HUES6 (cell line): Measurements from ENCODE around the gene VGF.

Experiments
- H3K27ac ChIP-seq: 2 replicates; pipeline ENCODE4 v1.7.0; 2013; ENCODE audit warnings: low read depth, mild to moderate bottlenecking, low read length, inconsistent platforms
- H3K27me3 ChIP-seq: 2 replicates; pipeline ENCODE4 v1.6.1; 2013; ENCODE audit warnings: low read length; ENCODE audit not compliant: control insufficient read depth, insufficient read depth
- H3K36me3 ChIP-seq: 2 replicates; pipeline ENCODE4 v1.6.1; 2013; ENCODE audit warnings: low read length; ENCODE audit not compliant: control insufficient read depth, insufficient read depth
- H3K4me1 ChIP-seq: 2 replicates; pipeline ENCODE4 v1.6.1; 2013; ENCODE audit warnings: low read length; ENCODE audit not compliant: control insufficient read depth, insufficient read depth
- H3K4me3 ChIP-seq: 2 replicates; pipeline ENCODE4 v1.5.1; 2013; ENCODE audit warnings: low read depth, low read length
- H3K9ac ChIP-seq: one replicate; pipeline ENCODE4 v1.6.1; 2013; ENCODE audit warnings: mild to moderate bottlenecking, low read length
- H3K9me3 ChIP-seq: 2 replicates; pipeline ENCODE4 v1.6.1; 2013; ENCODE audit warnings: low read depth, low read length; ENCODE audit not compliant: control insufficient read depth, insufficient read depth

Gene VGF

GRCh38 chr7:101164071-101164840 lies 1.1 kb downstream of the VGF start:
- H3K36me3 ChIP-seq, result peaks cover 1% of the 10 kb centered on the region; the same call in 1 of the 2 replicates
- H3K4me3 ChIP-seq, result peak overlapping the region; percentile 62
- no peaks in the 10 kb centered on the region for H3K9me3 ChIP-seq
- H3K9ac ChIP-seq, result peak overlapping the region; percentile 79
- peaks cover 53% of the 10 kb centered on the region for H3K27me3 ChIP-seq
- peaks cover 54% of the 10 kb centered on the region for H3K4me1 ChIP-seq
- no peak overlapping the region for H3K27ac ChIP-seq

GRCh38 chr7:101163279-101164070 lies 1.9 kb downstream of the VGF start:
- peaks cover 8% of the 10 kb centered on the region for H3K36me3 ChIP-seq
- H3K9me3 ChIP-seq, result no peaks in the 10 kb centered on the region
- H3K4me1 ChIP-seq, result peaks cover 54% of the 10 kb centered on the region
- H3K27ac ChIP-seq, result no peak overlapping the region
- H3K9ac ChIP-seq, result peak overlapping the region; percentile 79
- H3K4me3 ChIP-seq, result peak overlapping the region; percentile 62
- peaks cover 46% of the 10 kb centered on the region for H3K27me3 ChIP-seq

- H3K9ac ChIP-seq, result peak overlapping the region; percentile 77
- H3K4me3 ChIP-seq, result peak overlapping the region; percentile 62
- no peaks in the 10 kb centered on the region for H3K9me3 ChIP-seq
- peaks cover 38% of the 10 kb centered on the region for H3K27me3 ChIP-seq
- peak overlapping the region; percentile 56; the same call in 1 of the 2 replicates for H3K27ac ChIP-seq
- H3K4me1 ChIP-seq, result peaks cover 46% of the 10 kb centered on the region
- peaks cover 13% of the 10 kb centered on the region for H3K36me3 ChIP-seq
These were observed 2.7 kb downstream of the VGF start for GRCh38 chr7:101162551-101163278.

GRCh38 chr7:101161692-101162471 lies 3.5 kb downstream of the VGF start:
- Histone ChIP-seq H3K9ac (peak overlapping the region; percentile 57), H3K27me3 (peaks cover 30% of the 10 kb centered on the region), H3K4me3 (peak overlapping the region; percentile 62), H3K27ac (peak overlapping the region; percentile 56; the same call in 1 of the 2 replicates), H3K9me3 (no peaks in the 10 kb centered on the region), H3K4me1 (peaks cover 49% of the 10 kb centered on the region), H3K36me3 (peaks cover 18% of the 10 kb centered on the region)

GRCh38 chr7:101160910-101161309 lies 4.5 kb downstream of the VGF start:
- Histone ChIP-seq H3K9me3 (no peaks in the 10 kb centered on the region), H3K4me1 (peaks cover 58% of the 10 kb centered on the region), H3K27ac (no peak overlapping the region), H3K27me3 (peaks cover 24% of the 10 kb centered on the region), H3K9ac (no peak overlapping the region), H3K4me3 (no peak overlapping the region), H3K36me3 (peaks cover 19% of the 10 kb centered on the region)

GRCh38 chr7:101159696-101160674 lies 5.4 kb downstream of the VGF start:
- Histone ChIP-seq H3K27ac (no peak overlapping the region), H3K9me3 (no peaks in the 10 kb centered on the region), H3K27me3 (peaks cover 18% of the 10 kb centered on the region), H3K4me3 (no peak overlapping the region), H3K4me1 (peaks cover 62% of the 10 kb centered on the region), H3K9ac (peak overlapping the region; percentile 6), H3K36me3 (peaks cover 19% of the 10 kb centered on the region)

- peak overlapping the region; percentile 50 for H3K9ac ChIP-seq
- H3K27ac ChIP-seq, result peak overlapping the region; percentile 12; the same call in 1 of the 2 replicates
- peaks cover 3% of the 10 kb centered on the region; the same call in 1 of the 2 replicates for H3K27me3 ChIP-seq
- no peak overlapping the region for H3K4me3 ChIP-seq
- peaks cover 19% of the 10 kb centered on the region for H3K36me3 ChIP-seq
- H3K9me3 ChIP-seq, result no peaks in the 10 kb centered on the region
- peaks cover 52% of the 10 kb centered on the region for H3K4me1 ChIP-seq
These were observed 8.3 kb downstream of the VGF start for GRCh38 chr7:101156866-101157589.

GRCh38 chr7:101156277-101156676 lies 9.1 kb downstream of the VGF start:
- H3K4me3 ChIP-seq, result no peak overlapping the region
- peaks cover 45% of the 10 kb centered on the region for H3K4me1 ChIP-seq
- no peaks in the 10 kb centered on the region for H3K9me3 ChIP-seq
- H3K9ac ChIP-seq, result peak overlapping the region; percentile 50
- H3K36me3 ChIP-seq, result peaks cover 19% of the 10 kb centered on the region
- H3K27ac ChIP-seq, result no peak overlapping the region
- peaks cover 3% of the 10 kb centered on the region; the same call in 1 of the 2 replicates for H3K27me3 ChIP-seq

- peaks cover 3% of the 10 kb centered on the region; the same call in 1 of the 2 replicates for H3K27me3 ChIP-seq
- H3K27ac ChIP-seq, result peak overlapping the region; percentile 6; the same call in 1 of the 2 replicates
- H3K4me1 ChIP-seq, result peaks cover 35% of the 10 kb centered on the region
- H3K9ac ChIP-seq, result peak overlapping the region; percentile 69
- H3K4me3 ChIP-seq, result peak overlapping the region; percentile 75
- no peaks in the 10 kb centered on the region for H3K9me3 ChIP-seq
- H3K36me3 ChIP-seq, result peaks cover 19% of the 10 kb centered on the region
These were observed 10.1 kb downstream of the VGF start for GRCh38 chr7:101155303-101155702.
